GM23248 (cell line): ENCODE measurements around the gene MSANTD2. TPM values are rescaled to one million over a fixed set of nuclear protein-coding genes. Genes with fewer than 3 reads are reported as not detected.

Source experiments
- DNase-seq: peaks from one replicate; pipeline ENCODE4 v3.0.0-alpha.2; 2015
- H2AFZ ChIP-seq: fragments of 200-600 bp; sonication (generic); 2 replicates; pipeline ENCODE4 v1.6.1; 2016; ENCODE audit warnings: antibody characterized with exemption
- H3F3A ChIP-seq: fragments of 200-600 bp; sonication (generic); 2 replicates; pipeline ENCODE4 v1.6.1; 2016; ENCODE audit warnings: mild to moderate bottlenecking, antibody characterized with exemption, mixed run types; ENCODE audit not compliant: insufficient read depth
- H3K27ac ChIP-seq: fragments of 200-600 bp; sonication (generic); 2 replicates; pipeline ENCODE4 v1.5.1; 2016; ENCODE audit warnings: mild to moderate bottlenecking
- H3K27me3 ChIP-seq: fragments of 200-600 bp; sonication (generic); replicated peaks from 2 replicates; pipeline ENCODE4 v1.6.1; 2016; ENCODE audit warnings: mild to moderate bottlenecking; ENCODE audit not compliant: insufficient read depth
- H3K36me3 ChIP-seq: fragments of 200-600 bp; sonication (generic); 2 replicates; pipeline ENCODE4 v1.6.1; 2016; ENCODE audit warnings: low read depth, mild to moderate bottlenecking
- H3K4me1 ChIP-seq: fragments of 200-600 bp; sonication (generic); 2 replicates; pipeline ENCODE4 v1.6.1; 2016; ENCODE audit warnings: mild to moderate bottlenecking; ENCODE audit not compliant: insufficient read depth
- H3K4me2 ChIP-seq: fragments of 200-600 bp; sonication (generic); one replicate; pipeline ENCODE4 v1.6.1; 2016; ENCODE audit warnings: mild to moderate bottlenecking; ENCODE audit not compliant: unreplicated experiment
- H3K4me3 ChIP-seq: fragments of 200-600 bp; sonication (generic); 2 replicates; pipeline ENCODE4 v1.5.1; 2016; ENCODE audit warnings: mild to moderate bottlenecking
- H3K79me2 ChIP-seq: fragments of 200-600 bp; sonication (generic); 2 replicates; pipeline ENCODE4 v1.6.1; 2016; ENCODE audit warnings: mild to moderate bottlenecking; ENCODE audit not compliant: insufficient read depth
- H3K9ac ChIP-seq: fragments of 200-600 bp; sonication (generic); 2 replicates; pipeline ENCODE4 v1.6.1; 2016; ENCODE audit warnings: mild to moderate bottlenecking
- H3K9me2 ChIP-seq: fragments of 200-600 bp; sonication (generic); 2 replicates; pipeline ENCODE4 v1.6.1; 2016; ENCODE audit warnings: mixed run types, mild to moderate bottlenecking, moderate library complexity; ENCODE audit not compliant: insufficient read depth
- H3K9me3 ChIP-seq: fragments of 200-600 bp; sonication (generic); one replicate; pipeline ENCODE4 v1.6.1; 2017; ENCODE audit warnings: low read depth
- H4K20me1 ChIP-seq: fragments of 200-600 bp; sonication (generic); 2 replicates; pipeline ENCODE4 v1.6.0; 2016; ENCODE audit not compliant: insufficient read depth
- EZH2 ChIP-seq: fragments of 200-600 bp; sonication (generic); IDR thresholded peaks from 2 replicates; pipeline ENCODE4 v1.6.1; 2018; ENCODE audit warnings: antibody characterized with exemption, mild to moderate bottlenecking; ENCODE audit not compliant: insufficient read depth, poor library complexity, severe bottlenecking
- EZH2phosphoT487 ChIP-seq: fragments of 200-600 bp; sonication (generic); IDR thresholded peaks from 2 replicates; pipeline ENCODE4 v1.6.1; 2018; ENCODE audit warnings: antibody characterized with exemption, moderate library complexity, mild to moderate bottlenecking, low read depth; ENCODE audit not compliant: insufficient read depth
- WGBS, 2 experiments: methylation state at CpG; one replicate each; pipeline ENCODE4 v1.1.6; 2015 to 2017; ENCODE audit warnings: low lambda C conversion rate in 2 of 2, low coverage in 1 of 2; ENCODE audit errors: missing lambda C conversion rate in 2 of 2; 5-methylcytosine and 5-hydroxymethylcytosine counted together
- in situ Hi-C: fragments of 300-500 bp; cut with MboI; formaldehyde crosslinking; loops from 2 replicates; pipeline ENCODE4 v1.15.0; 2020
- polyA plus RNA-seq: library from polyadenylated mRNA; unstranded; fragments of >200 nt; fragmentation: Nextera tagmentation; extraction: Ambion mirVana; gene quantifications from 2 replicates; pipeline ENCODE4 v1.2.1, GENCODE V29; 2016
- total RNA-seq: library from RNA; depleted of rRNA; stranded (reverse); fragments of >200 nt; shearing (Covaris generic); gene quantifications from 2 replicates; pipeline ENCODE4 v1.2.3, GENCODE V29; 2014

MSANTD2 gene
- total and polyA plus RNA-seq, 2 experiments from 2014 or later, result 6.0 to 8.4 TPM

GRCh38 chr11:124729571-124729970, 70.6 kb downstream of the MSANTD2 start:
- in situ Hi-C loops, result no loop called here
- H3K4me2 ChIP-seq, result no peak overlapping the region
- H3K36me3 ChIP-seq, result no peaks in the 10 kb centered on the region
- H2AFZ ChIP-seq, result no peak overlapping the region
- TF ChIP-seq EZH2phosphoT487 (no peak), EZH2 (no peak)
- no peak overlapping the region for H3K27ac ChIP-seq
- H3K9me3 ChIP-seq, result no peaks in the 10 kb centered on the region
- no peak overlapping the region for H3K9ac ChIP-seq
- peaks cover 5% of the 10 kb centered on the region; the same call in 1 of the 2 replicates for H3K4me1 ChIP-seq
- H3K27me3 ChIP-seq, result peaks cover 25% of the 10 kb centered on the region
- no peak overlapping the region for H3K4me3 ChIP-seq
- WGBS, 2 experiments, result 70 to 76% methylated on average over 4 of the region's 4 CpGs
- no peaks in the 10 kb centered on the region for H3F3A ChIP-seq
- no peak for DNase-seq
- no peaks in the 10 kb centered on the region for H4K20me1 ChIP-seq
- no peaks in the 10 kb centered on the region for H3K79me2 ChIP-seq
- H3K9me2 ChIP-seq, result no peaks in the 10 kb centered on the region

- no peak overlapping the region for H2AFZ ChIP-seq
- no peaks in the 10 kb centered on the region for H3K9me2 ChIP-seq
- no peaks in the 10 kb centered on the region for H3F3A ChIP-seq
- H4K20me1 ChIP-seq, result no peaks in the 10 kb centered on the region
- H3K27me3 ChIP-seq, result peaks cover 36% of the 10 kb centered on the region
- H3K4me2 ChIP-seq, result no peak overlapping the region
- H3K79me2 ChIP-seq, result no peaks in the 10 kb centered on the region
- no peak overlapping the region for H3K9ac ChIP-seq
- peaks cover 5% of the 10 kb centered on the region; the same call in 1 of the 2 replicates for H3K4me1 ChIP-seq
- no peaks in the 10 kb centered on the region for H3K36me3 ChIP-seq
- no peak overlapping the region for H3K27ac ChIP-seq
- in situ Hi-C loops, result no loop called here
- TF ChIP-seq EZH2, result no peak
- TF ChIP-seq EZH2phosphoT487, result no peak
- no peaks in the 10 kb centered on the region for H3K9me3 ChIP-seq
- H3K4me3 ChIP-seq, result no peak overlapping the region
- WGBS, 2 experiments, result 62 to 72% methylated on average over 2 of the region's 2 CpGs
- DNase-seq, result no peak
Measured at GRCh38 chr11:124728134-124728533, 72.1 kb downstream of the MSANTD2 start.

GRCh38 chr11:124727474-124727873, 72.7 kb downstream of the MSANTD2 start:
- Histone ChIP-seq H3K4me2 (no peak overlapping the region), H3K79me2 (no peaks in the 10 kb centered on the region)
- in situ Hi-C loops, result no loop called here

GRCh38 chr11:124725719-124726105, 74.5 kb downstream of the MSANTD2 start:
- in situ Hi-C loops, result no loop called here
- no peaks in the 10 kb centered on the region for H3K9me2 ChIP-seq
- H3K36me3 ChIP-seq, result no peaks in the 10 kb centered on the region
- H4K20me1 ChIP-seq, result no peaks in the 10 kb centered on the region
- H3K4me1 ChIP-seq, result peaks cover 5% of the 10 kb centered on the region; the same call in 1 of the 2 replicates
- no peak for TF ChIP-seq EZH2phosphoT487
- no peak for TF ChIP-seq EZH2
- peaks cover 56% of the 10 kb centered on the region for H3K27me3 ChIP-seq
- DNase-seq, result peak; percentile 63
- H3K4me3 ChIP-seq, result no peak overlapping the region
- H3K4me2 ChIP-seq, result no peak overlapping the region
- H3K9ac ChIP-seq, result no peak overlapping the region
- H3K9me3 ChIP-seq, result no peaks in the 10 kb centered on the region
- WGBS, 2 experiments, result 24 to 25% methylated on average over 6 of the region's 6 CpGs
- H3F3A ChIP-seq, result no peaks in the 10 kb centered on the region
- H3K79me2 ChIP-seq, result no peaks in the 10 kb centered on the region
- H3K27ac ChIP-seq, result no peak overlapping the region
- no peak overlapping the region for H2AFZ ChIP-seq

More at GRCh38 chr11:124727474-124727873, 72.7 kb downstream of the MSANTD2 start:
- DNase-seq, result no peak
- H3K9ac ChIP-seq, result no peak overlapping the region
- no peaks in the 10 kb centered on the region for H3K36me3 ChIP-seq
- no peaks in the 10 kb centered on the region for H3F3A ChIP-seq
- H3K9me2 ChIP-seq, result no peaks in the 10 kb centered on the region
- 63 to 64% methylated on average over 4 of the region's 4 CpGs for WGBS, 2 experiments
- peaks cover 41% of the 10 kb centered on the region for H3K27me3 ChIP-seq
- no peaks in the 10 kb centered on the region for H4K20me1 ChIP-seq
- no peaks in the 10 kb centered on the region for H3K9me3 ChIP-seq
- no peak overlapping the region for H2AFZ ChIP-seq
- H3K4me3 ChIP-seq, result no peak overlapping the region
- no peak overlapping the region for H3K27ac ChIP-seq
- TF ChIP-seq EZH2, result no peak
- no peak for TF ChIP-seq EZH2phosphoT487
- peaks cover 5% of the 10 kb centered on the region; the same call in 1 of the 2 replicates for H3K4me1 ChIP-seq
